ENCODE results near the gene DNAJC17.

Gene DNAJC17

GRCh38 chr15:40845036-40845435 lies 37.8 kb upstream of the DNAJC17 start:
- Histone ChIP-seq H3K27ac (ENCODE audit: low read length) (peak overlapping the region; percentile 31), H3K9ac (ENCODE audit: low read depth, low read length) (peak overlapping the region; percentile 88; the same call in 1 of the 2 replicates), H3K4me3 (ENCODE audit: low read length) (peak overlapping the region; percentile 96)

GRCh38 chr15:40844696-40845030 lies 37.4 kb upstream of the DNAJC17 start:
- Histone ChIP-seq H3K27me3 (ENCODE audit: insufficient read depth, low read length) (peaks cover 33% of the 10 kb centered on the region), H3K9me3 (ENCODE audit: insufficient read depth, low read depth, low read length) (no peaks in the 10 kb centered on the region), H3K36me3 (ENCODE audit: insufficient read depth, low read depth, low read length) (peaks cover 25% of the 10 kb centered on the region; the same call in 1 of the 2 replicates), H3K4me1 (ENCODE audit: insufficient read depth, low read length) (peaks cover 22% of the 10 kb centered on the region), H3K9ac (ENCODE audit: low read depth, low read length) (peak overlapping the region; percentile 88; the same call in 1 of the 2 replicates), H3K4me3 (ENCODE audit: low read length) (peak overlapping the region; percentile 96), H3K27ac (ENCODE audit: low read length) (peak overlapping the region; percentile 31)

More at GRCh38 chr15:40845036-40845435, 37.8 kb upstream of the DNAJC17 start:
- H3K27me3 ChIP-seq (ENCODE audit: insufficient read depth, low read length), result peaks cover 33% of the 10 kb centered on the region
- H3K4me1 ChIP-seq (ENCODE audit: insufficient read depth, low read length), result peaks cover 22% of the 10 kb centered on the region
- peaks cover 25% of the 10 kb centered on the region; the same call in 1 of the 2 replicates for H3K36me3 ChIP-seq (ENCODE audit: insufficient read depth, low read depth, low read length)
- no peaks in the 10 kb centered on the region for H3K9me3 ChIP-seq (ENCODE audit: insufficient read depth, low read depth, low read length)

- Histone ChIP-seq H3K9ac (ENCODE audit: low read depth, low read length) (peak within 1 kb of the TSS; percentile 88), H3K9me3 (ENCODE audit: insufficient read depth, low read depth, low read length) (no peaks in the 10 kb centered on the region), H3K36me3 (ENCODE audit: insufficient read depth, low read depth, low read length) (peaks cover 20% of the 10 kb centered on the region; the same call in 1 of the 2 replicates), H3K4me1 (ENCODE audit: insufficient read depth, low read length) (peaks cover 22% of the 10 kb centered on the region), H3K4me3 (ENCODE audit: low read length) (peak within 1 kb of the TSS; percentile 96), H3K27me3 (ENCODE audit: insufficient read depth, low read length) (peaks cover 33% of the 10 kb centered on the region), H3K27ac (ENCODE audit: low read length) (peak within 1 kb of the TSS; percentile 31)
Observed at GRCh38 chr15:40843885-40844695, 36.8 kb upstream of the DNAJC17 start, which contains the start of gene SPINT1. SPINT1 (plus strand) TSS chr15:40844048; CDS start chr15:40844555, 507 bp downstream.

GRCh38 chr15:40843261-40843884 lies 36.1 kb upstream of the DNAJC17 start:
- H3K9me3 ChIP-seq (ENCODE audit: insufficient read depth, low read depth, low read length), result no peaks in the 10 kb centered on the region
- H3K9ac ChIP-seq (ENCODE audit: low read depth, low read length), result peak overlapping the region; percentile 88; the same call in 1 of the 2 replicates
- H3K4me1 ChIP-seq (ENCODE audit: insufficient read depth, low read length), result peaks cover 22% of the 10 kb centered on the region
- H3K27ac ChIP-seq (ENCODE audit: low read length), result no peak overlapping the region
- H3K36me3 ChIP-seq (ENCODE audit: insufficient read depth, low read depth, low read length), result peaks cover 16% of the 10 kb centered on the region; the same call in 1 of the 2 replicates
- H3K27me3 ChIP-seq (ENCODE audit: insufficient read depth, low read length), result peaks cover 33% of the 10 kb centered on the region
- H3K4me3 ChIP-seq (ENCODE audit: low read length), result peak overlapping the region; percentile 96

- no peaks in the 10 kb centered on the region for H3K9me3 ChIP-seq (ENCODE audit: insufficient read depth, low read depth, low read length)
- H3K27me3 ChIP-seq (ENCODE audit: insufficient read depth, low read length), result peaks cover 33% of the 10 kb centered on the region
- H3K9ac ChIP-seq (ENCODE audit: low read depth, low read length), result no peak overlapping the region
- H3K4me3 ChIP-seq (ENCODE audit: low read length), result no peak overlapping the region
- H3K4me1 ChIP-seq (ENCODE audit: insufficient read depth, low read length), result peaks cover 11% of the 10 kb centered on the region; the same call in 1 of the 2 replicates
- peaks cover 6% of the 10 kb centered on the region; the same call in 1 of the 2 replicates for H3K36me3 ChIP-seq (ENCODE audit: insufficient read depth, low read depth, low read length)
- H3K27ac ChIP-seq (ENCODE audit: low read length), result no peak overlapping the region
Observed at GRCh38 chr15:40841741-40842140, 34.5 kb upstream of the DNAJC17 start.

DNA sequence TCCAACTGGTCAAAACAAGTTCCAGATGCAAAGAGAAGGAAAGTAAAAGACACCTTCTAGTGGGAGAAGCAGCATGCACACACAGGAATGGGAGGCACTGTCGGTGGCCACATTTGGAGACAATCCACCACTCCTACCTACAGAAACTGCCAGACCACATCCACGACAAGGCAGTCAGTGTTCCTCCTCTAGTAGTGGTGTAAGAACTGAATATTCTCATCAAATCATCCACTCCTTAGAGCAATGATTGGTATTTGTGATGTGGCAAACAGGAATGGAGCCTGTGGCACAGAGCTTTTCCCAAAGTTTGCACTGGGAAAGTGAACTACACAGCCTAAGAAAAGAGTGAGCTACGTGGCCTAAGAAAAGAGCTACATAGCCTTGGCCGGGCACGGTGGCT lies 31.5 kb upstream of the DNAJC17 start:
- H3K36me3 ChIP-seq (ENCODE audit: insufficient read depth, low read depth, low read length), result no peaks in the 10 kb centered on the region
- H3K4me3 ChIP-seq (ENCODE audit: low read length), result no peak overlapping the region
- no peak overlapping the region for H3K27ac ChIP-seq (ENCODE audit: low read length)
- H3K9ac ChIP-seq (ENCODE audit: low read depth, low read length), result no peak overlapping the region
- H3K9me3 ChIP-seq (ENCODE audit: insufficient read depth, low read depth, low read length), result no peaks in the 10 kb centered on the region
- peaks cover 17% of the 10 kb centered on the region for H3K27me3 ChIP-seq (ENCODE audit: insufficient read depth, low read length)
- H3K4me1 ChIP-seq (ENCODE audit: insufficient read depth, low read length), result 0 out of 2 replicates have a peak, but pooled peaks cover 3% of the 10 kb centered on the region

DNA sequence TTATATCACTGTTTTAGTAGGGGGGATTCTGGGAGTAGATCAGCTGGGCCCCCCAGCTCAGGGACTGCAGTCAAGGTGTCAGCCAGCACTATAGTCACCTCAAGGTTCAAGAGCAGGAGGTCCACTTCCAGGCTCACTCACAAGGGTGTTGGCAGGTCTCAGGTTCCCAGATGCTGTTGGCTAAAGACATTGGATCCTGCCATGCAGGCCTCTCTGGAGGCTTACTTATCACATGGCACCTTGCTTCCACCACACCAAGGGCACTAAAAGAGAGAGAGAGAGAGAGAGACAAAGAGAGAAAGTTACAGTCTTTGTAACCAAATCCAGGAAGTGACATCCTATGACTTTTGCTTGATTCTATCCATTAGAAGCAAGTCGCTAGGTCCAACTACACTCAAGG lies 28.7 kb upstream of the DNAJC17 start:
- H3K4me3 ChIP-seq (ENCODE audit: low read length), result no peak overlapping the region
- H3K27me3 ChIP-seq (ENCODE audit: insufficient read depth, low read length), result no peaks in the 10 kb centered on the region
- H3K9ac ChIP-seq (ENCODE audit: low read depth, low read length), result no peak overlapping the region
- no peak overlapping the region for H3K27ac ChIP-seq (ENCODE audit: low read length)
- no peaks in the 10 kb centered on the region for H3K4me1 ChIP-seq (ENCODE audit: insufficient read depth, low read length)
- no peaks in the 10 kb centered on the region for H3K36me3 ChIP-seq (ENCODE audit: insufficient read depth, low read depth, low read length)
- no peaks in the 10 kb centered on the region for H3K9me3 ChIP-seq (ENCODE audit: insufficient read depth, low read depth, low read length)

DNA sequence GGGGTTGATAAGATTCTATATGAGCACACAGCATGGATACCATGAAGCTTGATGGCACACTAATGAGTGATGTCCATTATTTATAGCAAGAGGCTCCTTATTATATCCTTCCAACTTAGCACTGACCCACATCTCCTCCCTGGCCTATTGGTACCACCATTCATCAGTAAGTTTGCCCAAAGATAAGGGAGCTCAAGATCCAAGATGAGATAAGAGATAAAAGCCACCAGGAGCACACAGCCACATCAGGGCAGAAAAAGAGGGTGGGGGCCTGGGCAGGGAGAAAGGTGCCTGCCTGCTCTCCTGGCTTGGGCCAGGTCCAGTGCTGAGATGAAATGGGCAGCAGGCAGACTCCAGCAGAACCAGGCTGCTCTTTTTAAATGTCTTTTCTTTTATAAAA lies 25.6 kb upstream of the DNAJC17 start:
- H3K4me3 ChIP-seq (ENCODE audit: low read length), result no peak overlapping the region
- H3K9ac ChIP-seq (ENCODE audit: low read depth, low read length), result no peak overlapping the region
- no peak overlapping the region for H3K27ac ChIP-seq (ENCODE audit: low read length)
- H3K36me3 ChIP-seq (ENCODE audit: insufficient read depth, low read depth, low read length), result no peaks in the 10 kb centered on the region
- no peaks in the 10 kb centered on the region for H3K27me3 ChIP-seq (ENCODE audit: insufficient read depth, low read length)
- H3K4me1 ChIP-seq (ENCODE audit: insufficient read depth, low read length), result no peaks in the 10 kb centered on the region
- no peaks in the 10 kb centered on the region for H3K9me3 ChIP-seq (ENCODE audit: insufficient read depth, low read depth, low read length)

- no peaks in the 10 kb centered on the region for H3K27me3 ChIP-seq (ENCODE audit: insufficient read depth, low read length)
- no peaks in the 10 kb centered on the region for H3K4me1 ChIP-seq (ENCODE audit: insufficient read depth, low read length)
- H3K9me3 ChIP-seq (ENCODE audit: insufficient read depth, low read depth, low read length), result no peaks in the 10 kb centered on the region
- no peak overlapping the region for H3K9ac ChIP-seq (ENCODE audit: low read depth, low read length)
- H3K36me3 ChIP-seq (ENCODE audit: insufficient read depth, low read depth, low read length), result no peaks in the 10 kb centered on the region
- H3K27ac ChIP-seq (ENCODE audit: low read length), result no peak overlapping the region
- no peak overlapping the region for H3K4me3 ChIP-seq (ENCODE audit: low read length)
Observed at GRCh38 chr15:40831861-40832260, 24.6 kb upstream of the DNAJC17 start.

DNA sequence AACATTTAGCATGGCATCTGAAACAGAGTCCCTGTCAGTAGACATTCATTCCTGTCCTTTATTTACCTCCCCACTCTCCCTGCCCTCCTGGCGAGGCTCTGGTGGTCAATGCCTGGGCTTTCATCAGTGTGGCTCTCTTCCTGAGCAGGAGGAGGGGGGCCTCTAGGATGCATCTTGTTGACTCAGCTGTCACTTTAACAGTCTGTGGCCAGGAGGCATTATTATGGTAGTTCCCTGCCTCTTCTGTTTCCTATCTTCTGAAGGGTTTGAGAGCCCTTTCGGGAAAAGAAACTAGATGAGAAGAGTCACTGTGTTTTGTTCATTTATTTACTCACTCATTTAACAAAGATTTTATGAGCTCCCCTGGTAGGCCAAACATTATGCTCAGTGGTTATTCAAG lies 23.6 kb upstream of the DNAJC17 start:
- H3K4me3 ChIP-seq (ENCODE audit: low read length), result no peak overlapping the region
- H3K4me1 ChIP-seq (ENCODE audit: insufficient read depth, low read length), result no peaks in the 10 kb centered on the region
- H3K9me3 ChIP-seq (ENCODE audit: insufficient read depth, low read depth, low read length), result no peaks in the 10 kb centered on the region
- no peaks in the 10 kb centered on the region for H3K36me3 ChIP-seq (ENCODE audit: insufficient read depth, low read depth, low read length)
- H3K9ac ChIP-seq (ENCODE audit: low read depth, low read length), result no peak overlapping the region
- H3K27ac ChIP-seq (ENCODE audit: low read length), result no peak overlapping the region
- H3K27me3 ChIP-seq (ENCODE audit: insufficient read depth, low read length), result no peaks in the 10 kb centered on the region

- Histone ChIP-seq H3K4me1 (ENCODE audit: insufficient read depth, low read length) (no peaks in the 10 kb centered on the region), H3K27ac (ENCODE audit: low read length) (no peak overlapping the region), H3K27me3 (ENCODE audit: insufficient read depth, low read length) (no peaks in the 10 kb centered on the region), H3K9me3 (ENCODE audit: insufficient read depth, low read depth, low read length) (no peaks in the 10 kb centered on the region), H3K4me3 (ENCODE audit: low read length) (no peak overlapping the region), H3K36me3 (ENCODE audit: insufficient read depth, low read depth, low read length) (no peaks in the 10 kb centered on the region), H3K9ac (ENCODE audit: low read depth, low read length) (no peak overlapping the region)
Observed at GRCh38 chr15:40829115-40829514, 21.8 kb upstream of the DNAJC17 start.
